HEK293 (cell line): ENCODE results near the gene MYH16.

Source experiments
- CTCF ChIA-PET: fragments of 350-600 bp; formaldehyde crosslinking; extraction: SDS; loops from one replicate; lab custom pipeline; 2021; ENCODE audit warnings: antibody characterized with exemption; lab: Yijun Ruan, JAX
- POLR2A ChIA-PET: fragments of 300-600 bp; formaldehyde crosslinking; extraction: SDS; loops from one replicate; lab custom pipeline; 2020; ENCODE audit warnings: antibody characterized with exemption, inconsistent platforms; lab: Yijun Ruan, JAX
- H3K27ac ChIP-seq: fragments of 200-500 bp; sonication (Bioruptor generic); 2 replicates; pipeline ENCODE4 v1.5.1; 2014; ENCODE audit warnings: low read depth, low read length, control low read depth, inconsistent platforms; ENCODE audit errors: extremely low read depth
- H3K36me3 ChIP-seq, 2 experiments: fragments of 200-500 bp in 1 of 2; sonication (Bioruptor generic) in 1 of 2; 1 replicate in 1 of 2; 2 replicates in 1 of 2; pipeline ENCODE4 v1.5.1; 2014 to 2017; ENCODE audit warnings: inconsistent platforms in 2 of 2, low read length in 2 of 2; ENCODE audit not compliant: control insufficient read depth in 2 of 2, insufficient read depth in 1 of 2
- H3K4me1 ChIP-seq: fragments of 200-500 bp; sonication (Bioruptor generic); 2 replicates; pipeline ENCODE4 v1.5.1; 2014; ENCODE audit warnings: mild to moderate bottlenecking, low read length, inconsistent platforms; ENCODE audit not compliant: control insufficient read depth, insufficient read depth
- H3K4me3 ChIP-seq: 2 replicates; pipeline ENCODE4 v1.5.1; 2011; ENCODE audit warnings: low read depth, mild to moderate bottlenecking, control low read depth, low read length, moderate library complexity
- H3K9me3 ChIP-seq: fragments of 200-500 bp; sonication (Bioruptor generic); 2 replicates; pipeline ENCODE4 v1.5.1; 2014; ENCODE audit warnings: low read depth, low read length, inconsistent platforms; ENCODE audit not compliant: control insufficient read depth, insufficient read depth
- AEBP2 ChIP-seq: fragments of 450-650 bp; formaldehyde crosslinking; IDR thresholded peaks from 2 replicates; pipeline ENCODE4 v1.5.1; 2016; ENCODE audit warnings: missing biosample characterization, missing genetic modification characterization, borderline replicate concordance
- ELK4 ChIP-seq: IDR thresholded peaks from 2 replicates; pipeline ENCODE4 v1.6.1; 2011; ENCODE audit warnings: mild to moderate bottlenecking, low read depth, low read length, borderline replicate concordance
- FEZF1 ChIP-seq: fragments of 450-650 bp; formaldehyde crosslinking; IDR thresholded peaks from 2 replicates; pipeline ENCODE4 v1.5.1; 2016; ENCODE audit warnings: missing biosample characterization, missing genetic modification characterization
- INSM2 ChIP-seq: fragments of 450-650 bp; formaldehyde crosslinking; IDR thresholded peaks from 2 replicates; pipeline ENCODE4 v1.5.1; 2016; ENCODE audit warnings: missing biosample characterization, missing genetic modification characterization
- MYNN ChIP-seq: fragments of 450-650 bp; formaldehyde crosslinking; IDR thresholded peaks from 2 replicates; pipeline ENCODE4 v1.5.1; 2016; ENCODE audit warnings: missing biosample characterization, missing genetic modification characterization, borderline replicate concordance
- PATZ1 ChIP-seq: fragments of 450-650 bp; formaldehyde crosslinking; IDR thresholded peaks from 2 replicates; pipeline ENCODE4 v1.5.1; 2016; ENCODE audit warnings: missing biosample characterization, missing genetic modification characterization
- TCF7L2 ChIP-seq: IDR thresholded peaks from 2 replicates; pipeline ENCODE4 v1.6.1; 2011; ENCODE audit warnings: low read depth, mild to moderate bottlenecking, inconsistent platforms, low read length, moderate library complexity, borderline replicate concordance
- TRIM28 ChIP-seq: IDR thresholded peaks from 2 replicates; pipeline ENCODE4 v1.6.1; 2011; ENCODE audit warnings: low read length, control low read depth, borderline replicate concordance
- YY1 ChIP-seq: fragments of 450-650 bp; formaldehyde crosslinking; IDR thresholded peaks from 2 replicates; pipeline ENCODE4 v1.5.1; 2018; ENCODE audit warnings: missing biosample characterization, missing genetic modification characterization
- ZBTB8A ChIP-seq: fragments of 450-650 bp; formaldehyde crosslinking; IDR thresholded peaks from 2 replicates; pipeline ENCODE4 v1.5.1; 2016; ENCODE audit warnings: missing biosample characterization, missing genetic modification characterization
- ZNF544 ChIP-seq: fragments of 450-650 bp; formaldehyde crosslinking; IDR thresholded peaks from 2 replicates; pipeline ENCODE4 v1.5.0; 2017; ENCODE audit warnings: missing biosample characterization, missing genetic modification characterization
- ZNF548 ChIP-seq: fragments of 450-650 bp; formaldehyde crosslinking; IDR thresholded peaks from 2 replicates; pipeline ENCODE4 v1.5.1; 2016; ENCODE audit warnings: missing biosample characterization, missing genetic modification characterization
- ZNF571 ChIP-seq: fragments of 450-650 bp; formaldehyde crosslinking; IDR thresholded peaks from 2 replicates; pipeline ENCODE4 v1.5.0; 2017; ENCODE audit warnings: missing biosample characterization, missing genetic modification characterization
- ZNF677 ChIP-seq: fragments of 450-650 bp; IDR thresholded peaks from 2 replicates; pipeline ENCODE4 v1.5.0; 2018; ENCODE audit warnings: missing biosample characterization, mild to moderate bottlenecking, missing genetic modification characterization, moderate library complexity
- ZNF704 ChIP-seq: fragments of 450-650 bp; formaldehyde crosslinking; IDR thresholded peaks from 2 replicates; pipeline ENCODE4 v1.5.1; 2016; ENCODE audit warnings: missing biosample characterization, missing genetic modification characterization
- TF ChIP-seq, protein P1 (sequence below): fragments of 450-650 bp; formaldehyde crosslinking; IDR thresholded peaks from 2 replicates; pipeline ENCODE4 v1.5.1; 2017; ENCODE audit warnings: missing biosample characterization, missing genetic modification characterization
- TF ChIP-seq, protein P2 (sequence below): fragments of 450-650 bp; formaldehyde crosslinking; IDR thresholded peaks from 2 replicates; pipeline ENCODE4 v1.5.1; 2016; ENCODE audit warnings: missing biosample characterization, missing genetic modification characterization
- TF ChIP-seq, protein P3 (sequence below): fragments of 450-650 bp; formaldehyde crosslinking; IDR thresholded peaks from 2 replicates; pipeline ENCODE4 v1.5.1; 2017; ENCODE audit warnings: missing biosample characterization, missing genetic modification characterization

The MYH16 gene

GRCh38 chr7:99340659-99341058 is 68.0 kb downstream of the MYH16 start:
- TF ChIP-seq ZBTB8A (tag by site-specific recombination) (no peak), FEZF1 (no peak), AEBP2 (no peak), PATZ1 (tag by site-specific recombination) (no peak), ZNF704 (no peak), ZNF544 (no peak), ZNF548 (tag by site-specific recombination) (no peak), TRIM28 (no peak), INSM2 (tag by site-specific recombination) (no peak), YY1 (tag by site-specific recombination) (no peak), MYNN (no peak), TCF7L2 (no peak), ZNF571 (no peak), ELK4 (no peak), ZNF677 (tag by site-specific recombination) (no peak)
- TF ChIP-seq, protein P1, sequence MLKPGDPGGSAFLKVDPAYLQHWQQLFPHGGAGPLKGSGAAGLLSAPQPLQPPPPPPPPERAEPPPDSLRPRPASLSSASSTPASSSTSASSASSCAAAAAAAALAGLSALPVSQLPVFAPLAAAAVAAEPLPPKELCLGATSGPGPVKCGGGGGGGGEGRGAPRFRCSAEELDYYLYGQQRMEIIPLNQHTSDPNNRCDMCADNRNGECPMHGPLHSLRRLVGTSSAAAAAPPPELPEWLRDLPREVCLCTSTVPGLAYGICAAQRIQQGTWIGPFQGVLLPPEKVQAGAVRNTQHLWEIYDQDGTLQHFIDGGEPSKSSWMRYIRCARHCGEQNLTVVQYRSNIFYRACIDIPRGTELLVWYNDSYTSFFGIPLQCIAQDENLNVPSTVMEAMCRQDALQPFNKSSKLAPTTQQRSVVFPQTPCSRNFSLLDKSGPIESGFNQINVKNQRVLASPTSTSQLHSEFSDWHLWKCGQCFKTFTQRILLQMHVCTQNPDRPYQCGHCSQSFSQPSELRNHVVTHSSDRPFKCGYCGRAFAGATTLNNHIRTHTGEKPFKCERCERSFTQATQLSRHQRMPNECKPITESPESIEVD: no peak
- TF ChIP-seq, protein P2, sequence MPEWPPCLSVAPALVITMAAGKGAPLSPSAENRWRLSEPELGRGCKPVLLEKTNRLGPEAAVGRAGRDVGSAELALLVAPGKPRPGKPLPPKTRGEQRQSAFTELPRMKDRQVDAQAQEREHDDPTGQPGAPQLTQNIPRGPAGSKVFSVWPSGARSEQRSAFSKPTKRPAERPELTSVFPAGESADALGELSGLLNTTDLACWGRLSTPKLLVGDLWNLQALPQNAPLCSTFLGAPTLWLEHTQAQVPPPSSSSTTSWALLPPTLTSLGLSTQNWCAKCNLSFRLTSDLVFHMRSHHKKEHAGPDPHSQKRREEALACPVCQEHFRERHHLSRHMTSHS: no peak
- TF ChIP-seq, protein P3, sequence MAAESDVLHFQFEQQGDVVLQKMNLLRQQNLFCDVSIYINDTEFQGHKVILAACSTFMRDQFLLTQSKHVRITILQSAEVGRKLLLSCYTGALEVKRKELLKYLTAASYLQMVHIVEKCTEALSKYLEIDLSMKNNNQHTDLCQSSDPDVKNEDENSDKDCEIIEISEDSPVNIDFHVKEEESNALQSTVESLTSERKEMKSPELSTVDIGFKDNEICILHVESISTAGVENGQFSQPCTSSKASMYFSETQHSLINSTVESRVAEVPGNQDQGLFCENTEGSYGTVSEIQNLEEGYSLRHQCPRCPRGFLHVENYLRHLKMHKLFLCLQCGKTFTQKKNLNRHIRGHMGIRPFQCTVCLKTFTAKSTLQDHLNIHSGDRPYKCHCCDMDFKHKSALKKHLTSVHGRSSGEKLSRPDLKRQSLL (tag by site-specific recombination): no peak
- TF ChIP-seq, all 188 proteins: peak for 0
- peaks cover 68 to 86% of the 10 kb centered on the region in 2 experiments for H3K36me3 ChIP-seq
- peaks cover 2% of the 10 kb centered on the region; the same call in 1 of the 2 replicates for H3K4me1 ChIP-seq
- no peaks in the 10 kb centered on the region for H3K9me3 ChIP-seq
- H3K27ac ChIP-seq: no peak overlapping the region
- ChIA-PET POLR2A (interaction anchor here (2.7 kb wide), 1 partner anchor 15 kb away, joined by 6 read pairs; the partner anchor contains the start of gene ARPC1A), CTCF (no interaction called here)
- H3K4me3 ChIP-seq: no peak overlapping the region
